Endothelial cell (in vitro differentiated cells): ENCODE data around the gene AGO3. TPM values are rescaled to one million over a fixed set of nuclear protein-coding genes. Genes with fewer than 3 reads are reported as not detected.

ENCODE experiments used
- DNase-seq: peaks from one replicate; pipeline ENCODE4 v3.0.0; 2021; ENCODE audit warnings: low spot score
- H3K27ac Mint-ChIP-seq: one replicate; pipeline ENCODE4 v1.8.0; 2021; ENCODE audit warnings: mixed read lengths, inconsistent platforms; ENCODE audit not compliant: unreplicated experiment
- H3K27me3 Mint-ChIP-seq: one replicate; pipeline ENCODE4 v1.8.0; 2021; ENCODE audit warnings: mild to moderate bottlenecking, moderate library complexity, mixed read lengths, inconsistent platforms; ENCODE audit not compliant: unreplicated experiment
- H3K36me3 Mint-ChIP-seq: one replicate; pipeline ENCODE4 v1.8.0; 2021; ENCODE audit warnings: mild to moderate bottlenecking, low read depth, mixed read lengths, inconsistent platforms; ENCODE audit not compliant: unreplicated experiment
- H3K4me1 Mint-ChIP-seq: one replicate; pipeline ENCODE4 v1.8.0; 2021; ENCODE audit warnings: mild to moderate bottlenecking, mixed read lengths, inconsistent platforms; ENCODE audit not compliant: unreplicated experiment
- H3K4me3 Mint-ChIP-seq: one replicate; pipeline ENCODE4 v1.8.0; 2021; ENCODE audit warnings: mild to moderate bottlenecking, mixed read lengths, inconsistent platforms; ENCODE audit not compliant: unreplicated experiment
- H3K9me3 Mint-ChIP-seq: one replicate; pipeline ENCODE4 v1.8.0; 2021; ENCODE audit warnings: mixed read lengths, inconsistent platforms; ENCODE audit not compliant: unreplicated experiment
- long read RNA-seq: library from polyadenylated mRNA; unstranded; transcript quantifications from one replicate; pipeline ENCODE4 v2.0.0, GENCODE V29; 2020; ENCODE audit not compliant: unreplicated experiment
- total RNA-seq: library from RNA; stranded (reverse); fragmentation: NEBNext Ultra II Directional; extraction: Animal tissue kit (Norgen Biotek cat#: 25700); gene quantifications from one replicate; pipeline ENCODE4 v1.2.1, GENCODE V29; 2021; ENCODE audit not compliant: unreplicated experiment
- TF ChIP-seq, protein P1 (sequence below): fragments of 200-600 bp; sonication (generic); IDR thresholded peaks from one replicate; pipeline ENCODE4 v1.5.0; 2021; ENCODE audit warnings: antibody characterized with exemption; ENCODE audit not compliant: unreplicated experiment

AGO3 gene
- 25.9 TPM for total RNA-seq
- long read RNA-seq, full-length matches to known transcripts, result 2 of 7 reads
- long read RNA-seq, partial matches to known transcripts, result 1 of 7 reads
- long read RNA-seq, other reads (novel, unspliced or antisense), result 4 of 7 reads

DNA sequence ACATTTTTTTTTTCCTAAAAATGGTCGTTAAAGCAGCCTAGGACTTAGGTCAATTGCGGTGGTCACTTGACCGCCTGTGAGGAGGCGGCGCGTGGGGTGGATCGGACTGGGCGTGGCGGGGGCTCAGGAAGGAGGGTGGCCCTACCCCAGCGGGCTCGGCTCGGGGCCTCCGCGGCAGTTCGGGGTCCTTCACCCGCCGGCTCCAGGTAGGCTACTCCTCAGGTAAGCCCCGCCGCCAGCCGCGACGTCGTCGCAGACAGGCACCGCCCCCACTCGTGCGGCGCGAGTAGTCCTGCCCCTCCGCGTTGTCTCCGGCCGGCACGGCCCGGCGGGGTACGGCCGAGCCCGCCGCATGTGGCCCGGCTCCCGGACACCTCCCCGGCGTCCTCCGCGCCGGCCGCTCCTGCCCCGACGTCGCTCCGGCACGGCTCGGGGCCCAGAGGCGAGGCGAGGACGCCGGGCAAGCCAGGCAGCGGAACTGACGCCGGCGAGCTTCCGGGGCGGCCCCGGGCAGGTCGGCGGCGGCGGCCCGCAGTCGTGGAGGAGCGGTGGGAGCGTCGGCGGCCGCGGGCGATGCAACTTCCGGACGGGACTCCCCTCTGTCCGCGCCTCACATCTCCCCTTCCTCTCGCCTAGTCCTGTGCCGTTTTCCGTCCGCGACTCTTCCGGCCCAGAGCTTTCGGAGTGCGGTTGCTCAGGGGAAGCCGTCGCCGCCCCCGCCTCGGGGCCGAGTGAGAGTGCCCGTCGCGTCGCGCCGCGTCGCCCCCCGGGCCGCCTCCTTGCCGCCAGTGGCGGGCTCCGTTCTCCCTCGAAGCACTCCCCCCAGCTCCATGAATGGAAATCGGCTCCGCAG, at the start of gene AGO3:
Gene AGO3, plus strand, starts transcription at position 513 of the 853 bp plus-strand sequence. Its CDS starts 322 bp downstream, at position 835.
- Mint-ChIP-seq H3K36me3 (peaks cover 6% of the 10 kb centered on the region), H3K9me3 (no peaks in the 10 kb centered on the region), H3K27me3 (peaks cover 4% of the 10 kb centered on the region), H3K4me1 (peaks cover 25% of the 10 kb centered on the region), H3K27ac (peak within 1 kb of the TSS; percentile 96), H3K4me3 (peak within 1 kb of the TSS; percentile 98)
- DNase-seq, result peak; percentile 76
- TF ChIP-seq, protein P1, sequence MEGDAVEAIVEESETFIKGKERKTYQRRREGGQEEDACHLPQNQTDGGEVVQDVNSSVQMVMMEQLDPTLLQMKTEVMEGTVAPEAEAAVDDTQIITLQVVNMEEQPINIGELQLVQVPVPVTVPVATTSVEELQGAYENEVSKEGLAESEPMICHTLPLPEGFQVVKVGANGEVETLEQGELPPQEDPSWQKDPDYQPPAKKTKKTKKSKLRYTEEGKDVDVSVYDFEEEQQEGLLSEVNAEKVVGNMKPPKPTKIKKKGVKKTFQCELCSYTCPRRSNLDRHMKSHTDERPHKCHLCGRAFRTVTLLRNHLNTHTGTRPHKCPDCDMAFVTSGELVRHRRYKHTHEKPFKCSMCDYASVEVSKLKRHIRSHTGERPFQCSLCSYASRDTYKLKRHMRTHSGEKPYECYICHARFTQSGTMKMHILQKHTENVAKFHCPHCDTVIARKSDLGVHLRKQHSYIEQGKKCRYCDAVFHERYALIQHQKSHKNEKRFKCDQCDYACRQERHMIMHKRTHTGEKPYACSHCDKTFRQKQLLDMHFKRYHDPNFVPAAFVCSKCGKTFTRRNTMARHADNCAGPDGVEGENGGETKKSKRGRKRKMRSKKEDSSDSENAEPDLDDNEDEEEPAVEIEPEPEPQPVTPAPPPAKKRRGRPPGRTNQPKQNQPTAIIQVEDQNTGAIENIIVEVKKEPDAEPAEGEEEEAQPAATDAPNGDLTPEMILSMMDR, result no peak

DNA sequence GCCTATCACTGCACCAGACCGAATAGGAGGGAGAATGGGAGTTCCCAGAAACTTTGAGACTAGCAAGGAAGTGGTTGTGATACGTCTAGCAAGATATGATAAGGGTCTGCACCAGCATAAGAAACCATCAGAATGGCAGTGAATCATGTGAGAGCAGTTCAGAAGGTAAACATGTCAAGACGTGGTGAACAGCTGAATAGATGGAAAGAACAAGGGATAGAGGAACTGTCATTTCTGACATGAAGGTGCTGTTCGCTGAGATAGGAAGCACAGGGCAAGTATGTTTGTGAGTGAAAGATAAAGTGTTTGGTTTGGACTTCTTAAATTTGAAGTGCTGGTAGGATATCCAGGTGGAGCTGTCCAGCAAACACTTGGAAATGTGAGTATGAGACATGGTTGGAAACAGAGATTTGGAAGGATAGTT, 49.0 kb upstream of the AGO3 start:
- peaks cover 4% of the 10 kb centered on the region for H3K27me3 Mint-ChIP-seq
- TF ChIP-seq, protein P1, result no peak
- DNase-seq, result no peak
- peaks cover 36% of the 10 kb centered on the region for H3K4me1 Mint-ChIP-seq
- no peaks in the 10 kb centered on the region for H3K9me3 Mint-ChIP-seq
- peak overlapping the region; percentile 40 for H3K4me3 Mint-ChIP-seq
- H3K36me3 Mint-ChIP-seq, result no peaks in the 10 kb centered on the region
- H3K27ac Mint-ChIP-seq, result no peak overlapping the region

DNA sequence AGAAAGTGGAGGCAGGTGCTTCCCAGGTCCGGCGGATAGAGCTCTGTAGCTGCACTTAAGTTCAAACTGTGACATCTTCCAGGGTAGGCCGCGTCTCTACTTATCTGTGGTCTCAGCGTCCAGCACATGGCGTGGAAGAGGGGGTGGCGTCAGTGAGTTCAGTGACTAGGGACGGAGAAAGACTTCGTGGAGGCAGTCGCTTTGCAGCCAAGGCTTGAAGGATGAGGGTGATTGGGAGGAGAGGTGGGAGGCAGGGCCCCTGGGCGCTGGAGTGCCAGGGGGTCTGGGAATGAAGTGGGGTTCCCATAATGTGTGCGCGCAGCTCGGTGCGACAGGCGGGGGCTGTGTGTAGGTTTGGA, 48.3 kb upstream of the AGO3 start:
- TF ChIP-seq, protein P1, result no peak
- Mint-ChIP-seq H3K27me3 (peaks cover 4% of the 10 kb centered on the region), H3K4me1 (peaks cover 43% of the 10 kb centered on the region), H3K36me3 (no peaks in the 10 kb centered on the region), H3K9me3 (no peaks in the 10 kb centered on the region), H3K4me3 (peak overlapping the region; percentile 40), H3K27ac (no peak overlapping the region)
- DNase-seq, result no peak

DNA sequence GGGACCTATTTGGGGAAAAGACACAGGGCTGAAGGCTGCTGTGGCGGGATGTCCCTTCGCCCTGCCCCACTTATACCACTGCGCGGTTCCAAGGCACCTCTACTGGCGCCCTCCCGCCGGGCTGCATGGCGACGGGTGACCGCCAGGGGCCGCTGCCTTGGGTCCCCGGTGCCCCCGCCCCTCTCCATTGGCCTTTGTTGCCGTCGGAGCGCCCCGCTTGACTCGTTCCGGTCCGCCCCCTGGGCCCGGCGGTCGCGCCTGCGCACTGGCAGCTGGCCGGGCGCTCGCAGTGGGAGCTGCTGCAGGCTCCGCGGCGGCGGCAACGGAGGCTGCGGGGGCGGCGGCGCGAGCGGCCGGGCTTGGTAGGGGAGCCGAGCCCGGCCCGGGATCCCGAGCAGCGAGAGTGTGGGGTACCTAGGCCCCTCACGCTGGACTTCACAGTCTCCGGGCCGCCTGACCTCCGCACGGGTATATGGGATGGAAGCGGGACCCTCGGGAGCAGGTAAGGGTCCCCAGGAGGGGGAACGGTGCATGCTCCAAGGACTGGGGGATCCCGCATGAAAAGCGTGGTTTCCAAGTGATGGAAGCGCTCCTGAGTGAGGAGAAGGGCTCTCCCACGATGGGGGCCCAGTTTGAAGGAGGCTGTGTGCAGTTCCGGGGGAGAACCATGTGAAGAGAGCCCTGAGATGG, 47.8 kb upstream of the AGO3 start, which contains the start of gene AGO1:
Gene AGO1, plus strand, starts transcription at position 265 of the 690 bp plus-strand sequence. Its CDS starts 213 bp downstream, at position 478.
- Mint-ChIP-seq H3K27me3 (peaks cover 4% of the 10 kb centered on the region), H3K27ac (peak within 1 kb of the TSS; percentile 48), H3K4me1 (peaks cover 47% of the 10 kb centered on the region), H3K36me3 (no peaks in the 10 kb centered on the region), H3K9me3 (no peaks in the 10 kb centered on the region), H3K4me3 (peak within 1 kb of the TSS; percentile 97)
- peak; percentile 99 for DNase-seq
- TF ChIP-seq, protein P1, result peak; percentile 93
